GM13976 (cell line): ENCODE data around the gene CAPZB.
A peak's percentile ranks its signal among the peaks of the same experiment; 100 is the strongest.

Experiments
- DNase-seq: peaks from one replicate; pipeline ENCODE4 v3.0.0; 2012; ENCODE audit warnings: low spot score
- CTCF ChIP-seq: IDR thresholded peaks from 2 replicates; pipeline ENCODE4 v1.5.1; 2012; ENCODE audit warnings: borderline replicate concordance, mild to moderate bottlenecking; ENCODE audit not compliant: insufficient read depth; ENCODE audit errors: extremely low read depth, missing control alignments, control extremely low read depth
- in situ Hi-C: fragments of 300-500 bp; cut with MboI; formaldehyde crosslinking; loops from one replicate; pipeline ENCODE4 v1.12.0; 2022; ENCODE audit warnings: low sequenced_read_pairs, mixed read lengths, inconsistent platforms; ENCODE audit not compliant: unreplicated experiment

Gene CAPZB

GRCh38 chr1:19444296-19445021 lies 40.9 kb downstream of the CAPZB start:
- no peak for TF ChIP-seq CTCF
- in situ Hi-C loops, result no loop called here
- no peak for DNase-seq

GRCh38 chr1:19443326-19443725 lies 42.0 kb downstream of the CAPZB start:
- no peak for DNase-seq
- TF ChIP-seq CTCF, result no peak
- in situ Hi-C loops, result no loop called here

- no peak for DNase-seq
- no peak for TF ChIP-seq CTCF
- in situ Hi-C loops, result no loop called here
These were observed 42.9 kb downstream of the CAPZB start for GRCh38 chr1:19442154-19443096.

- TF ChIP-seq CTCF, result no peak
- in situ Hi-C loops, result no loop called here
- DNase-seq, result no peak
These were observed 44.1 kb downstream of the CAPZB start for GRCh38 chr1:19441048-19441780.

- in situ Hi-C loops, result no loop called here
- DNase-seq, result no peak
These were observed 45.7 kb downstream of the CAPZB start for GRCh38 chr1:19439464-19440171.

More at GRCh38 chr1:19439464-19440171, 45.7 kb downstream of the CAPZB start:
- peak; percentile 19 for TF ChIP-seq CTCF
